ENCODE data around the gene CRADD.
A peak's percentile ranks its signal among the peaks of the same experiment; 100 is the strongest.
"Not testable (repeated sequence)": the region's sequence is repeated elsewhere in the genome, so short reads cannot be mapped to it uniquely, and the experiment has no call there.

CRADD gene

DNA sequence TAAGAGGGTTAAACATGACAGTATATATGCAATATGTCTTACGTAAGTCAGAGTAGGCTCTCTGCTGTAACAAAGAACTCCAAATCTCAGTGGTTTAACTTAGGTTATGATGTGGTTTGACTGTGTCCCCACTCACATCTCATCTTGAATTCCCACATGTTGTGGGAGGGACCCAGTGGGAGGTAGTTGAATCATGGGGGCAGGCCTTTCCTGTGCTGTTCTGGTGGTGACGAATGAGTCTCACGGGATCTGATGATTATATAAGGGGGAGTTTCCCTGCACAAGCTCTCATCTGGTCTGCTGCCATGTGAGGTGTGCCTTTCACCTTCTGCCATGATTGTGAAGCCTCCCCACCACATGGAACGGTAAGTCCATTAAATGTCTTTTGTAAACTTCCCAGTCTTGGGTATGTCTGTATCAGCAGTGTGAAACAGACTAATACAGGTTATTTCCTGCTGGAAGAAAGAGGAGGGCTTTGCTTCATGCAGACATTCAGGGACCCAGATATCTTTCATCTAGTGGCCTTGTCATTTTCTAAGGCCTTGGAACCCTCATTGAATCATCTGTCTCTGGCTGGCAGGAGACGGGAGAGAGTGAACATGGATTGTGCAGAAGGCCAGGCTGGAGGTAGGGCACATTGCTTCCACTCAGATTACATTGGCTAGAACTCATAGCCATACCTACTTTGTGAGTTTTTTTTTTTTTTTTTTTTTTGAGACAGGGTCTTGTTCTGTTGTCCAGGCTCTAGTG lies 96.1 kb downstream of the CRADD start:
- H3K9ac ChIP-seq, result no peak overlapping the region
- H4K20me1 ChIP-seq, result no peaks in the 10 kb centered on the region
- H3K4me1 ChIP-seq, result peaks cover 10 to 38% (median 19%) of the 10 kb centered on the region in 10 experiments; a peak in 17 of 20 replicates
- TF ChIP-seq Cebpa-rat (IDR thresholded peaks at IDR 0.05), result no peak
- no peak overlapping the region for H3K4me3 ChIP-seq
- peaks cover 0 to 18% (median 11%) of the 10 kb centered on the region in 11 experiments; a peak in 13 of 22 replicates for H3K9me3 ChIP-seq (replicated peaks in 1 of 11)
- no peaks in the 10 kb centered on the region for H3K36me3 ChIP-seq
- peak overlapping the region in 2 of 11 experiments; percentile 33 to 65; a peak in 2 of 22 replicates for H3K27ac ChIP-seq
- peak overlapping the region in 9 of 11 experiments; percentile 4 to 37 (median 23); a peak in 13 of 22 replicates for H3K4me2 ChIP-seq
- H3K27me3 ChIP-seq, result no peaks in the 10 kb centered on the region

DNA sequence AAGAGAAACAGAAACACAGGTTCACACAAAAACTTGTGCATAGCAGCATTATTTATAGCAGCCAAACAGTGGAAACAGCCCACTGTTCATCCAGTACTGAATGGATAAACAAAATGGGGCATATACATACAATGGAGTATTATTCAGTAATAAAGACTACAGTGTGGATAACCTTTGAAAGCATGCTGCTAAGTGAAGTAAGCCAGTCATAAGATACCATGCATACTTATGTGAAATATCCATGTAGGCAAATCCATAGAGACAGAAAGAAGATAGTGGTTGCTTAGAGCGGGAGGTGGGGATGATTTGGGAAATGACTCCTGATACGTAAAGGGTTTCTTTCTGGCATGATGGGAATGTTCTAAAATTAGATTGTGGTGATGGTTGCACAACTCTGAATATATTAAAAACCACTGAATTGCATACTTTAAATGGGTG lies 99.4 kb downstream of the CRADD start:
- no peaks in the 10 kb centered on the region for H3K36me3 ChIP-seq
- peak overlapping the region in 1 of 11 experiments; percentile 46; a peak in 1 of 22 replicates for H3K27ac ChIP-seq
- no peaks in the 10 kb centered on the region for H3K27me3 ChIP-seq
- no peak for TF ChIP-seq Cebpa-rat (IDR thresholded peaks at IDR 0.05)
- no peak overlapping the region for H3K4me3 ChIP-seq
- no peaks in the 10 kb centered on the region for H4K20me1 ChIP-seq
- H3K9ac ChIP-seq, result no peak overlapping the region
- peak overlapping the region in 5 of 11 experiments; percentile 7 to 83 (median 61); a peak in 8 of 22 replicates for H3K4me2 ChIP-seq
- peaks cover 18 to 41% (median 23%) of the 10 kb centered on the region in 10 experiments; a peak in 17 of 20 replicates for H3K4me1 ChIP-seq
- H3K9me3 ChIP-seq (replicated peaks in 1 of 11), result peaks cover 0 to 18% (median 11%) of the 10 kb centered on the region in 11 experiments; a peak in 13 of 22 replicates

GRCh38 chr12:93777254-93777653 lies 100.1 kb downstream of the CRADD start:
- no peak overlapping the region; a peak in 1 of 22 replicates for H3K9ac ChIP-seq
- H3K9me3 ChIP-seq (replicated peaks in 1 of 11), result peaks cover 0 to 18% (median 11%) of the 10 kb centered on the region in 11 experiments; a peak in 13 of 22 replicates
- peaks cover 18 to 41% (median 23%) of the 10 kb centered on the region in 10 experiments; a peak in 17 of 20 replicates for H3K4me1 ChIP-seq
- TF ChIP-seq Cebpa-rat (IDR thresholded peaks at IDR 0.05), result no peak
- no peaks in the 10 kb centered on the region for H3K36me3 ChIP-seq
- H4K20me1 ChIP-seq, result no peaks in the 10 kb centered on the region
- H3K4me2 ChIP-seq, result peak overlapping the region in 5 of 11 experiments; percentile 7 to 83 (median 61); a peak in 11 of 22 replicates
- peak overlapping the region in 2 of 11 experiments; percentile 31 to 46; a peak in 4 of 22 replicates for H3K27ac ChIP-seq
- no peaks in the 10 kb centered on the region for H3K27me3 ChIP-seq
- no peak overlapping the region for H3K4me3 ChIP-seq

- Histone ChIP-seq H3K9me3 (replicated peaks in 1 of 11) (peaks cover 0 to 11% (median 7%) of the 10 kb centered on the region in 11 experiments; a peak in 12 of 22 replicates), H3K9ac (no peak overlapping the region), H3K36me3 (no peaks in the 10 kb centered on the region), H3K4me2 (peak overlapping the region in 10 of 11 experiments; percentile 3 to 83 (median 41); a peak in 12 of 22 replicates), H3K27me3 (no peaks in the 10 kb centered on the region), H3K4me1 (peaks cover 10 to 31% (median 15%) of the 10 kb centered on the region in 10 experiments; a peak in 17 of 20 replicates), H3K4me3 (no peak overlapping the region), H4K20me1 (no peaks in the 10 kb centered on the region), H3K27ac (peak overlapping the region in 1 of 11 experiments; percentile 46; a peak in 1 of 22 replicates)
- no peak for TF ChIP-seq Cebpa-rat (IDR thresholded peaks at IDR 0.05)
Observed at GRCh38 chr12:93778306-93778705, 101.1 kb downstream of the CRADD start.

- Histone ChIP-seq H3K9me3 (replicated peaks in 1 of 11) (peaks cover 0 to 6% (median 3%) of the 10 kb centered on the region in 11 experiments; a peak in 10 of 22 replicates), H3K4me3 (no peak overlapping the region), H3K4me2 (peak overlapping the region in 9 of 11 experiments; percentile 3 to 83 (median 39); a peak in 10 of 22 replicates)
Observed at GRCh38 chr12:93778766-93779165, 101.6 kb downstream of the CRADD start.

GRCh38 chr12:93780101-93780641 lies 103.0 kb downstream of the CRADD start:
- Histone ChIP-seq H3K27ac (no peak overlapping the region), H3K4me2 (no peak overlapping the region), H3K27me3 (no peaks in the 10 kb centered on the region), H3K36me3 (no peaks in the 10 kb centered on the region), H3K9ac (no peak overlapping the region), H3K4me1 (peaks cover 21 to 44% (median 31%) of the 10 kb centered on the region in 10 experiments), H3K9me3 (replicated peaks in 1 of 11) (no peaks in the 10 kb centered on the region), H4K20me1 (no peaks in the 10 kb centered on the region), H3K4me3 (no peak overlapping the region)
- TF ChIP-seq Cebpa-rat (IDR thresholded peaks at IDR 0.05), result no peak

More at GRCh38 chr12:93778766-93779165, 101.6 kb downstream of the CRADD start:
- Histone ChIP-seq H3K9ac (no peak overlapping the region), H4K20me1 (no peaks in the 10 kb centered on the region), H3K27ac (no peak overlapping the region), H3K36me3 (no peaks in the 10 kb centered on the region), H3K4me1 (peaks cover 10 to 30% (median 17%) of the 10 kb centered on the region in 10 experiments), H3K27me3 (no peaks in the 10 kb centered on the region)
- TF ChIP-seq Cebpa-rat (IDR thresholded peaks at IDR 0.05), result no peak

DNA sequence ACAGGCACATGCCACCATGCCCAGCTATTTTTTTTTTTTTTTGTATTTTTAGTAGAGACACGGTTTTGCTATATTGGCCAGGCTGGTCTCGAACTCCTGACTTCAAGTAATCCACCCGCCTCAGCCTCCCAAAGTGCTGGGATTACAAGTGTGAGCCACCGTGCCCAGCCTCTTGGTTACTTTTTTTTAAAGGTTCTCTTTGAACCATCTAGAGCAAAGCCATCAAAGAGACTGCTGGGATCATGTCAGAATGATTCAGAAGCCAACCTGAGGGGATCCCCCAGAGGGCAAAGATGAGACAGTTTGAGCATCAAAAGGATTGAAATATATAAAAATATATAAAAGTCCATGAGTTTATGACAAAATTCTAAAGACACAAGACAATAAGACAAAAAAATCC lies 103.7 kb downstream of the CRADD start:
- not testable (repeated sequence) for H3K9ac ChIP-seq; H3K9me3 ChIP-seq (replicated peaks in 1 of 11); H3K36me3 ChIP-seq; H3K27ac ChIP-seq; H4K20me1 ChIP-seq; H3K27me3 ChIP-seq; H3K4me3 ChIP-seq; H3K4me2 ChIP-seq
- peaks cover 26 to 51% (median 36%) of the 10 kb centered on the region in 10 experiments for H3K4me1 ChIP-seq

DNA sequence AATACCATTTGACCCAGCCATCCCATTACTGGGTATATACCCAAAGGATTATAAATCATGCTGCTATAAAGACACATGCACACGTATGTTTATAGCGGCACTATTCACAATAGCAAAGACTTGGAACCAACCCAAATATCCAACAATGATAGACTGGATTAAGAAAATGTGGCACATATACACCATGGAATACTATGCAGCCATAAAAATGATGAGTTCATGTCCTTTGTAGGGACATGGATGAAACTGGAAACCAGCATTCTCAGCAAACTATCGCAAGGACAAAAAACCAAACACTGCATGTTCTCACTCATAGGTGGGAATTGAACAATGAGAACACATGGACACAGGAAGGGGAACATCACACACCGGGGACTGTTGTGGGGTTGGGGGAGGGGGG lies 104.8 kb downstream of the CRADD start:
- not testable (repeated sequence) for H3K27me3 ChIP-seq; H3K9me3 ChIP-seq (replicated peaks in 1 of 11); H3K4me3 ChIP-seq; H3K27ac ChIP-seq; H3K4me2 ChIP-seq; H3K9ac ChIP-seq; H3K36me3 ChIP-seq; H4K20me1 ChIP-seq
- peaks cover 24 to 45% (median 36%) of the 10 kb centered on the region in 10 experiments for H3K4me1 ChIP-seq

- H3K4me1 ChIP-seq, result peaks cover 16 to 37% (median 34%) of the 10 kb centered on the region in 10 experiments
- H3K4me2 ChIP-seq, result no peak overlapping the region
- no peak for TF ChIP-seq Cebpa-rat (IDR thresholded peaks at IDR 0.05)
- H3K36me3 ChIP-seq, result no peaks in the 10 kb centered on the region; a peak in 1 of 22 replicates
- H3K9me3 ChIP-seq (replicated peaks in 1 of 11), result peaks cover under 1 to 11% (median 2%) of the 10 kb centered on the region in 11 experiments; a peak in 15 of 22 replicates
- H3K27me3 ChIP-seq, result no peaks in the 10 kb centered on the region
- no peaks in the 10 kb centered on the region for H4K20me1 ChIP-seq
- H3K9ac ChIP-seq, result no peak overlapping the region
- no peak overlapping the region for H3K27ac ChIP-seq
- H3K4me3 ChIP-seq, result no peak overlapping the region
Observed at GRCh38 chr12:93782853-93783252, 105.7 kb downstream of the CRADD start.
